GM21529 (cell line): ENCODE results near the gene ZC3H12D.
"Not testable (repeated sequence)": the region's sequence is repeated elsewhere in the genome, so short reads cannot be mapped to it uniquely, and the experiment has no call there.

Experiments
- ATAC-seq: cut with Tn5 transposase; IDR thresholded peaks from one replicate; pipeline ENCODE4 v1.9.1; 2021; ENCODE audit not compliant: unreplicated experiment

ZC3H12D gene

DNA sequence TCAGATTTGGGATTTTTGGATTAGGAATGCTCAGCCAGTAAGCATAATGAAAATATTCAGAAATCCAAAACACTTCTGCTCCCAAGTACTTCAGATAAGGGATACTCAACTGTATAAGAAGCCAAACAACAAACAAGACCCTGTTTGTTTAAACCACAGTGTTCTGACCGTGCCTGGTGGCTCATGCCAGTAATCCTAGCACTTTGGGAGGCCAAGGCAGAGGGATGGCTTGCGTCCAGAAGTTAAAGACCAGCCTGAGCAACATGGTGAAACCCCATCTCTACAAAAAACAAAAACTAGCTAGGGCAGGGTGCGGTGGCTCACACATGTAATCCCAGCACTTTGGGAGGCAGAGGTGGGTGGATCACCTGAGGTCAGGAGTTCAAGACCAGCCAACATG, 24.6 kb downstream of the ZC3H12D start:
- ATAC-seq: not testable (repeated sequence)

DNA sequence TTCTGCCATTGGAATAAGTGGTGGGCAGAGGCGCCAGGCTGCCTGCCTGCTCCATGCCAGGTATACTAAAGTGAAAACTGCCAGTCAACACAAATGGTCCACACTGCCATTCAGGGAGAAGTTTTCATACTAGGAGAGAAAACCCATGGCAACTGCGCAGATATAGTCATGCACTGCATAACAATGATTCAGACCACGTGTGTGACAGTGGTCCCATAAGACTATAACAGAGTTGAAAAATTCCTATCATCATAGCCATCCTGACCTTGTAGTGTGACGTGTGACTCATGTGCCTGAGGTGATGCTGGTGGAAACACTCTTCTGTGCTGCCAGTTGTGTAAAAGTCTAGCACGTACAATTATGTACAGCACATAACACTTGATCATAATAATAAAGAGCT, 25.1 kb downstream of the ZC3H12D start:
- no peak for ATAC-seq

DNA sequence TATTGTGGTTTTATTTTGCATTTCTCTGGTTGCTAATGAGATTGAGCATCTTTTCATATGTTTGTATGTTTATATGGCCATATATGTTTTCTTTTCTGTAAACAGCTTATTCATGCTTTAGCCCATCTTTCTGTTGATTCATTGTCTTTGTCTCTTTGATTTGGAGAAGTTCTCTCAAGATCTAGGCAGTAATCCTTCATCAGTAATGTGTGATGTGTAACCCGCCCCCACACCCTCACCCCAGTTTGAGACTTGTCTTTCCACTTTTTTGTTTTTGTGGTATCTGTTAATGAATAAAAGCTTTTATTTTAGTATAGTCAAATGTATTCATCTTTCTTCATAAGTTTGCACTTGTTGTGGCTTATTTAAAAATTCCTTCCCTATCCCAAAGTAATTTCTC, 26.0 kb downstream of the ZC3H12D start:
- no peak for ATAC-seq

DNA sequence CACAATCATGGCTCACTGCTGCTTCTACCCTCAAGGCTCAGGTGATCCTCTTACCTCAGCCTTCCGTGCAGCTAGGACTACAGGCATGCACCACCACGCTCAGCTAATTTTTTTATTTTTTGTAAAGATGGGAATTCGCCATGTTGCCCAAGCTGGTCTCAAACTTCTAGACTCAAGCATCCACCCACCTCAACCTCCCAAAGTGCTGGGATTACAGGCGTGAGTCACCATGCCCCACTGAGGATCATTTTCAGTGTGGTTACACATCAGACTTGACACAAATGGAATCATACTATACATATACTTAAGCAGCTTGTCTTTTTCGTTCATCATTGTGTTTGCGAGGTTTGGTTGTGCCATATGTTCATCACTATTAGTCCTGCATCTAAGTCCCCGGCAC, 26.6 kb downstream of the ZC3H12D start:
- no peak for ATAC-seq

DNA sequence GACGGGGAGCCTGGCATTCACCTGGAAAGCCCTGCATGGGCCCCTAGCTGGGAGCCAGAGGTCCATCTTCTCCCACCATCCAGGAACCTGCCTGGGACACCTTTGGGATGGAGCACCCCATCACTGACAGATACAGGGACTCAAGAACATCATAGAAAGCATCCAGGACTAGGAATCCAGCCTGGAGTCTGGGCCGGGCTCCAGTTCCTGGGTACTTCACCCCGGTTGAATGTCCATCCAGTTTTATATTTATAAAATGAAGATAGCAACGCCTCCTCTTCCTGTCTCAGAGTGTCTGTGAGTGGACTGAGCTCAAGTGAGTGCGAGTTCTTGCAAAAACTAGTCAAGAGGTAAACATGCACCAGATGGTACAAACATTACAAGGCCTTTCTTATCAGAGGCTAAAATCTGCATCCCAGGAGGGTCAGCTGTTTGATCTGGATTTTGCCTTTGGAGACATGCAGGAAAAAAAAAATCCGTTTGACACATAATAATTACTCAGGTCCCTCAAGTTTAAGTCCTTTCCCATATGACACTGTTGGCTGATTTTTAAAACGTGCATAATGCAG, 27.4 kb downstream of the ZC3H12D start:
- ATAC-seq: no peak

DNA sequence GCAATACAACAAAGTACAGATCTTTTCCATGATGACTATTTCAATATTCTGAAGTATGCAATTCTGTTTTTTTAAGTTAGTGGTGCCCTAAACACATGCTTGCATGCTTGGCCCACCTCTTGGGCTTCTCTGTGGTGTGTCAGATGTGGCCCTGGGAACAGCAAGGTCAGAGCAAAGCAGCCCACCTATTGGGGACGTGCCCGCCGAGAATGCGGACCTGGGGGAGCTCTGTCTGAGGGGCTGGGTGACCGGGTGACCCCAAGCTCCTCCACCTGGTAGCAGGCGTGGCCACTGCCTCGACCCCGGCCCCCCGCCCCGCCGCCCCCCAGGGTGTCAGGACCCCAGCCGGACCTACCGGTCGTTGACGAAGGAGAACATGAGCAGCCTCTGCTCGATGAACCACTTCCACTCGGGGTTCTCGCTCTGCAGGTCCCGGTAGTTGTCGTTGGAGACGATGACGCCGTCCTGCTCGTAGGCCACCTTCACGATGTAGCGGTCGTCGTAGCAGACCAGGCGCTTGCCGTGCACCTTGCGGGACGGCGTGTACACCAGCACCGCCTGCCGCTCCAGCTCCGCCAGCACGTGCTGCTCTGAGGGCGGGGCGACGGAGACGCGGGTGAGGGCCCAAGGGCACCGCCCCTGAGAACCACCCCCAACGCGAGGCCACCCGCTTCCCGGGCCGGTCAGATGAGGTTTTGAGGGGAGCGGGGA, 28.3 kb downstream of the ZC3H12D start:
- no peak for ATAC-seq

DNA sequence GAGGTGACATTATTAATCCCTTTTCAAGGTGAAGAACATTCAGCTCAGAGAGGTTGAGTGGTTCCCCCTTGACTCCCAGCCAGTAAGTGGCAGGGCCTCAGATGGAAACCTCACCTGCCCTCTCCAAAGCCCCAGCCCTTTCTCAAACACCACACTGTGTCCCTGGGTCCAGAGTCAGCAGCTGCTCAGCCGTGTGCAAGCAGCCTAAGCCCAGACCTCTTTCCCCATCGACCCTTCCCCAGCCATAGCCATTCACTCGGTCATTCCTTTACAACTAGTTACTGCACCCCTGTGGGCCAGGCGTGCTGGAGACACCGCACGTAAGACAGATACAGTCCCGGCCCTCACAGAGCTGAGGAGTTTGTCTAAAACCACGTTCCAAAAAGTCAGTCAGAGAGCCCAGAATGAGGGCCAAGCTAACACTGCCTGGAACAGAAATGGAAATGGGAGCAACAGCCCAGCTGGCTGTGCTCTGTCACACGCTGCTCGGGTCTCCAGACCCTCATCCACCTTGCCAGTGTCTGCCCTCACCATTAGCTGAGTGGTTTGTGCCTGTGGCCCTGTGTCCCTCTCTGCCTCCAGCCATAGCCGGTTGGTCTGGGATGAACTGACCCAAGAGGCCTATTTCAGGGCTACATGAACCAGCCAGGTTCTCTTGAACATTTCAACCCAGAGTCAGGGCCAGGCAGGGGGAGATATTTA, 29.6 kb downstream of the ZC3H12D start:
- ATAC-seq: no peak

DNA sequence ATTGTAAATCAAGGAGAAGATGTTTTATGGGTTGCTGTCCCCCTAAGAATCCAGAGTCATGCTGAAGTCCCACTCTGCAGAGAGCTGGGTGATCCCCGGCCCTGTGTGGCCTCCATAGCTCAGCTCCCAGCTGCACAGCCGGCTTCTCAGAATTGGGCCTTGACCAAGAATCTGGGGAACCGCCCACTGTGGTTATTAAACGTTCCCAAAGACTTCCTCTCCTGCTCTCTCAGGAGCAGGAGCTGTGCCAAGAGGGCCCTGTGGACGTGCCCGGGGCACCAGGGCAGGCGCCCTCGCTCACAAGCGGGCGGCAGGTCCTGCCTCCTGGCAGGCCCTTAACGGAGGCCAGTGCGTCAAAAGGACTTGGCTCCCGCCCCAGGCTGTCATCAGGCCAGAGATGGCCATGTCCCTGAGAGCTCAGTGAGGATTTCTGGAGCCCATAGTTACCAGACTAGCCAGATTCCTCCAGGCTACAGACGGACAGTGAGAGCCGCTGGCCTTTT, 30.4 kb downstream of the ZC3H12D start:
- ATAC-seq: no peak

DNA sequence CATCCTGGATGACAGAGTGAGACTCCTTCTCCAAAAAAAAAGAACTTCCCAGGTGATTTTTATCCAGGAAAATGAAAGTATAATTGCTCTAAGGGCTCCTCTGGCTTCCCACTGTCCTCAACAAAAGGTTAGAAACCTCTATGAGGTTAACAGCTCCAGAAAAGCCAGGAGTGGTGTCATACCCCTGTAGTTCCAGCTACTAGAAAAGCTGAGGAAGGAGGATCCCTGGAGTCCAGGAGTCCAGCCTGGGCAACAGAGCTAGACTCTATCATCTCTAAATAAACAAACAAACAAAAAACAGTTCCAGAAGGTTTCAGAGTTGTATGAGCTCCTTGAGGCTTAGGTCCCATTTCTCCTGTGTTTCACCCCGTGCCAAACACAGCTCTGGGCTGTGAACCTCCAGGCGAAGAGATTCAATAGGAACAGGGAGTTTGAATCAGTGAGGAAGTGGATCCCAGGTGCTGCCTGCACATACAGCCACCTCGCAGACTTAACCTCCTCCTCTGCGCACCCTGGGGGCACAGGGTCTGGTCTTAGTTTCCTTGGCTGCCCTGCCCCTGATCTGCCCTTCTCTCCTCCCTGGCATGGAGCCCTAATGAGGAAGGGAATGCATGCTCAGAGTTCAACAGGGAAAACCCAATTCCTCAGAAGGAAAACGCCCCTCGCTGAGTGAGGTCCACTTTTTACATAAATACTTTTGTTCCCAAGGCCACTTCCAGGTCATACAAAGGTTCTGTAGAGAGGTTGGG, 31.0 kb downstream of the ZC3H12D start:
- ATAC-seq: no peak

DNA sequence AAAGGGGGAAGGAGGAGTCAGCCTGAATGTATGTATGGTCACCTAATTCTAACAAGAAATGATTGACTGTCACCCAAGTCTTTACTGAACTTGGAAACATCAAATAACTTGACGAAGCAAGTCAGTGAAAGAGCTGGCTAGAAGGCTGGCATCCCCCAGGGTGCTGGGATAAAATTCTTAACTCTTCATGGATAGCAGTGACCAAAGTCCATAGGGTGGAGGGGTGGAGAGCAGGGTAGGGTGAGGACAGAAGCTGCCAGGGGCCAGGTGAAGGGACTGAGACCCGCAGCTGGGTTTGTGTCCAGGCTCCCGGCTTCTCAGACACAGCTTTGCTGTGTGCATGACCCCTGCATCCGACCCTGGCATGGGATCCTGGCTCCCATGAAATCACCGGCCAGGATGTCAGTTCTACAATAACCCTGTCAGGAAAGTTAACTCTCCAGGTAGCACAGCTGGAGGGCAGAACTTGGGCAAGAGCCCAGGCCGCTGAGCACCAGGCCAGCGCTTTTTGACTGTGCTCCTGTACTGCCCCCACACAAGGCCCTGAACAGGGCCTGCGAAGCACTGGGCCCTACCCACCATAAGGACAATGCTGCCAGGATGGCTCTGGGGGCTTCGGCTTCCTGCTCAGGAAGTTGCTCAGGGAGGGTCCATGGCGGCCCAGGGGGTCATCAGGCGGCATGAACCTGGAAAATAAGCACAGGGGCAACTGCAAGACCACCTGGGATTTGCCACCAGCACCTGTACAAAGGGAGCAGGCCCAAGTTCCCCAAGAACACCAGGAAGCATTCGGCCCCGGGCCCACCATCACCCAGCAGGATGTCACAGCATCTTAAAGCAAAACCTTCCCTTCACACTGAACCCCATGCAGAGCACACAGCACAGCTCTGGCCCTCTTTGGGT, 32.5 kb downstream of the ZC3H12D start:
- ATAC-seq: no peak

DNA sequence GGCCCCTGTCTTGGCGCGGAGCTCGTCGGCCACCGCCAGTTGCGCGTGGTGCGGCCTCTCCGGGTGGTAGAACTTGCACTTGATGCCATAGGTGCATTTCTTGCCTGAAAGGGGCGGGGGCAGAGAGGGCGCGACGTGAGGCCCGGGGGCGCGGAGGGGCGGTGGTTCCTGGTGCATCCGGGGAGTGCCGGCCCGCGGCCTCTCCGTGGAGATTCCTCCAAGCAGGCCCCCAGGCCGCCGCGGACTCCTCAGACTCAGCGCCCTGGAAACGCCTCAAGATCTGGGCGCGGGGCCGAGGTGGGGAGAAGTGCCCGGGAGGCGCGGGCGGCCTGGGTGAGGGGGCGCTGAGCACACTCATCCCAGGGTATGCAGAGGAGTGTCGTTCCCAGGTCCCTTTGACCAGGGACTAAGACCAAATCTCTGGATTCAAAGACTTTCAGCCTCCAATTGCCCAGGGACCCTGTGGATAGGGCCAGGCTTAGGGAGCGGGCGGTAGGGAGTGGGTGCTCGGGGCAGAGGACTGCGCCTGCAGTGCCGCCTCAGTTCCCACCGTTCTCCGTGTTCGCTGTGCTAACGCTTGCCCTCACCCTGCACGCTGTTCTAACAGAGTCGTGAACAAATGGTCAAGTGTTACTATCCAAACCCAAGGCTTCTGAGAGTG, 33.3 kb downstream of the ZC3H12D start:
- no peak for ATAC-seq

DNA sequence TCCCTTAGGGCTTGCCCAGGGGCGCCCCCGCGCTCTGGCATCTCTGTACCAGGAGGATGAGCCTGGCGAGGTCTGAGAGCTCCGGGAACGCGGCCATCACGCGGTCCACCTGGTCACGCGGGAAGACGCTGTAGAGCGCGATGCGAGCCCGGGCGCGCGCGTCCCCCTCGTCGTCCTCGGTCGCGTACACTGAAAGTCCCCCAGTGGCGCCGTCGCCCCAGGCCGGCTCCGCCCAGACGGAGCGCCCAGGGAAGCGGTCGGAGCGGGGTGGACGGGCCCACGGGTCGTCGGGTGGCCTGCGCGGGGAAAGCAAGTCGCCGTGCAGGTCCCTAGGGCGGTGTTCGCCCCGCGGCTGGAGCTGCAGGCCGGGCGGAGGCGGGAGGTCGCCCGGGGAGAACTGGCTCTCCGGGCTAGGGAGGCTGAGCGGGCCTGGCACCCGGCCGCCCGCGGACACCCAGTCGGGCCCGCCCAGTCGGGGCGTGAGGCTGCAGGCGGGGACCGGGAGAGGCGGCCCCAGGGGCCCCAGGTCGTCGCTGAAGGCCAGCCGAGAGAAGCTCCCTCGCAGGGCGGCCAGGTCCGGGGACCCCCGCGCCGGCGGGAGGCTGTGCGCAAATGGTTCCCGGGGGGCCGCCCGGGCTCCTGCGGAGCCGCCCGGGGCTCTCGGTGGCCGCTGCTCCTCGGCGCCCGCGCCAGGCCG, 34.0 kb downstream of the ZC3H12D start:
- ATAC-seq: no peak

DNA sequence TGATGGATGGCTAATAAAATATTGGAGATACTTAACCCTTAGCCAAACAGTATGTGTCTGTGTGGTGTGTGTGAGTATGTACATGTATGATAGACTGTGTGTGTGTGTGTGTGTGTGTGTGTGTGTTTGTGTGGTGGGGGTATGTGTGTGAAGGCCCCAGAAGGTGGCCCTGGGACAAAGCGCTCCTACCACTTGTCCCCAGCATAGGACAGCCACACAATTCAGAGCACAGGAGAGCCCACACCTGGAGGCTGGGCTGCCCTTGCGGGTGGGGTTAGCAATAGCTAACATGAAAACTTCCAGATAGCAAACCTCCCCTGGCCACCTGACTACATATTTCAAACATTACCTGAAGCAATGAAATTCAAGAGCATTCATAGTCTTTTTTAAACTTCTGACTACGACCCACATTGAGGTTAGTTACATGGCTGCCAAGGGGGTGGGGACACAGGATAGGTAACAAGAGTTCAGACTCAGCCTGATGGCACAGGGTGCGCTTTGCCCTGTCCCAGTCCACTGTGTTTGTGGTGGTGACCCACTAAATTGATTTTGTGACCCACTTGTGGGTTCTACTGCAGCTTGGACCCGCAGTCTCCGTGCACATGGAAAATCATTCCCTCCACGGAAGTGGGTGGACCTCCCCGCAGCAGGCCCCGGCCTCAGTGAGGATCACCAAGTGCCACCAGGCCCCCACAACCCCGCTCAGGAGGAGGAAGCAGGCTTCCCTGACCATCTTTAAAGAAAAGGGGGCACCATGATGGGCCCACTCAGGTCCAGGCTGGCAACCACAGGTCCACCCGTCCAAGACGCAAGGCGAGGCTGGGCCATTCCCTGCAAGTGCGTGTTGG, 34.8 kb downstream of the ZC3H12D start:
- no peak for ATAC-seq

DNA sequence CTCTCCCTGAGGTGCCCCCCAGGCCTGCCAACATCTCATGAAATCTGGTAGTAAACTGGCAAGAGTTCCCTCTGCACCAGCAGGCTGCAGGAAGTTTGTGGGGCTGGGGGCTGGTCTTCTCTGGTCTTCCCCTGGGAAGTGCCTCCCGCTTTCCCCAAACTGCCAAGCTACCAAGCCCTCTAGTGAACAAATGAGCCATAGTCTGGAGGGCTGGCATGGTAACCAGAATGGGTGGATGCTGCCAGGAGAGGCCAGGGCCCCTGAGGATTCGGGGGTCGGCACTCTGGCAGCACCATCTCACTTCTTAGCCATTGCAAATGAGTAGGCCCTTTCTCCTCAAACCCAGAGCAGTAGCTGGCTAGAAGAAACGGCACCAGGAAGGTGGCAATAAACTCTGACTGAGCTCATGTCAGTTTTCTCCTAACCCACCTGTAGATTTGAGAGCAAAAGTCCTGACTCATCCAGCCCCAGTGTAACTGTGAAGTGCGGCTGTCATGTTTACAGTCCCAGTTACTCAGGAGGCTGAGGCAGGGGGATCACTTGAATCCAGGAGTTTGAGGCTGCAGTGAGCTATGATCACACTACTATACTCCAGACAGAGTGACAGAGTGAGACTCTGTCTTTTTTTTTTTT, 35.9 kb downstream of the ZC3H12D start:
- no peak for ATAC-seq

DNA sequence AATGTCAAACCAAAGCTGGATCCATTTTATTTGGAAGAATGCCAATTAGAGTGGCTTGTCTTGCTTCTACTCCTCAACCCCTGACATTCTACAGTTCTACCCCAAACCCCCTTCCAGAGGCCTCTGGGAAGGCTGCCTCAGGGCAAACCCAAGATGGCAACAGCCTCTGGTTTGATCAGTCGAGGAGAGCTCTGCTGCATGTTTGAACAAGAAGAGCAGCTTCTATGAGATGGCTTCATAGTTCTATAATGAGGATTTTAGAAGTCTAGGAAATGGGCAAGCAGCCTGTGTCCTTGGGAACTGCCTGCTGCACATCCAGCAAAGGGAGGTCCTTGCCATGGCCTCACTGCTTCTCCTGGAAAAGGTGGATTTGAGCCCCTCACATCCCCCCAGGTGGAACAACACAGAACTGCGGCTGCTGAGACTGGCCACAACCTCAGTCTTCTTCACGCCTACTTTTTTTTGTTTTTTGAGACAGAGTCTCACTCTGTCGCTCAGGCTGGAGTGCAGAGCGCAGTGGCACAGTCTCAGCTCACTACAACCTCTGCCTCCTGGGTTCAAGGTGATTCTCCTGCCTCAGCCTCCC, 37.9 kb downstream of the ZC3H12D start:
- ATAC-seq: no peak

DNA sequence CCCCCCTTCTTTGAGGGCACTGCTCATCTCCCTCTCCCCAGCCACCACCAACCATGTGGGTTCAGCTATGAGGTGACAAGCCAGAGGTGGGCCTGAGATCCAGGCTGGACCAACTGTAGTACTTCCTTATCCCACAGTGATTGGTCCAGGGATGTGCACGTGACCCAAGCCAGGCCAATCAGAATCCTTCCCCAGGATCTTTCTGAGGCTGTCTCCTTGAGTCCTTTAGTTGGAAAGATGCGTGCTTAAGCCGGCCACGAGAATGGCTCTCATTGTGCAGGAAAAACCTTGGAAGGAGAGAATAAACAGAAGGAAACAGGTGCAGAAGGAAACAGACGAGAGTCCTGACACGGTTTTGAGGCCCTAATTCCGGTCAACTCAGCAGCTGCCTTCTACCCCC, 39.2 kb downstream of the ZC3H12D start:
- no peak for ATAC-seq

DNA sequence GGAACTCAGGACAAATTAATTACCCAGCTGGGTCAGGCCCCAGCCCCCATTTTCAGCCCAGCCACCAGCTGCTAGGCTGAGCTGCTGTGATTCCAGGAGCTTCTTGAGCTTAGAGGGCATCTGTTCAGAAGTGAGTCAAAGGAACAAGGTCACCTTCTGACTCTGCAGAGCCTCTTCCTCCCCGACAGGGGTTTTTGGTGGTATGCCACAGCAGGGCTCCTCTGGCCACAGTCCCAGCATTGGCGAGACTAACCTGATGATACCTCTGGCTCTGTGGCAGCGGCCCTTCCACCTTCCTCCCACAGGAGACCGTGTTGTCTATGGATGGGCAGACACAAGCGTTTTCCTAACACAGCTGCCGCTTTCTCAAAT, 39.7 kb downstream of the ZC3H12D start:
- no peak for ATAC-seq
